Sigmoid colon (tissue), 3 donors: Measurements from ENCODE around the gene RIMKLA.

Experiments used
- POLR2A ChIP-seq, 2 donors: fragments of 450-650 bp; IDR thresholded peaks; one replicate each; pipeline ENCODE4 v1.6.1; 2016; ENCODE audit warnings: antibody characterized with exemption in 2 of 2, mild to moderate bottlenecking in 2 of 2, moderate library complexity in 2 of 2
- TF ChIP-seq, protein P1 (sequence below), 4 experiments: fragments of 450-650 bp in 3 of 4; fragments of 200-600 bp in 1 of 4; IDR thresholded peaks; one replicate each; pipeline ENCODE4 v1.5.1; 2016 to 2019; ENCODE audit warnings: antibody characterized with exemption in 4 of 4, mild to moderate bottlenecking in 3 of 4, moderate library complexity in 2 of 4

DNA sequence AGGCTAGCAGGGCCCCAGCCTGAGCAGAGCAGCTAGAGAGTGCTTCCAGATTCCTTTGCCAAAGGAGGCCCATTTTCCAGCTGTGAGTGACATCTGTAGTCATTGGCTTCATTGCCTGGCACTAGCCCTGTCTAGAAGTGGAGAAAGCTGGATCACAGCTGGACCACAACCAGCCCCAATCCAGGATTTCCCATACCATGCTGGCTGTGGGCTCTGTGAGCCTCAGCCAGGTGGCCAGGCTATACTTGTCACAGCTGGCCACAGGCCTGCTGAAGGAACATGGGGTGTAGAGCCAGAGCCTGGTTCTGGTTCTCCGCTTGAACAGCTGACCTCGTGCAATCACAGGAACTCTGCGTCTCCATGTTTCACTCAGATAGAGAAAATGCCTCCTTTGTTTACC lies 36.6 kb downstream of the RIMKLA start:
- no peak for TF ChIP-seq POLR2A (IDR thresholded peaks at IDR 0.05)
- TF ChIP-seq, protein P1, sequence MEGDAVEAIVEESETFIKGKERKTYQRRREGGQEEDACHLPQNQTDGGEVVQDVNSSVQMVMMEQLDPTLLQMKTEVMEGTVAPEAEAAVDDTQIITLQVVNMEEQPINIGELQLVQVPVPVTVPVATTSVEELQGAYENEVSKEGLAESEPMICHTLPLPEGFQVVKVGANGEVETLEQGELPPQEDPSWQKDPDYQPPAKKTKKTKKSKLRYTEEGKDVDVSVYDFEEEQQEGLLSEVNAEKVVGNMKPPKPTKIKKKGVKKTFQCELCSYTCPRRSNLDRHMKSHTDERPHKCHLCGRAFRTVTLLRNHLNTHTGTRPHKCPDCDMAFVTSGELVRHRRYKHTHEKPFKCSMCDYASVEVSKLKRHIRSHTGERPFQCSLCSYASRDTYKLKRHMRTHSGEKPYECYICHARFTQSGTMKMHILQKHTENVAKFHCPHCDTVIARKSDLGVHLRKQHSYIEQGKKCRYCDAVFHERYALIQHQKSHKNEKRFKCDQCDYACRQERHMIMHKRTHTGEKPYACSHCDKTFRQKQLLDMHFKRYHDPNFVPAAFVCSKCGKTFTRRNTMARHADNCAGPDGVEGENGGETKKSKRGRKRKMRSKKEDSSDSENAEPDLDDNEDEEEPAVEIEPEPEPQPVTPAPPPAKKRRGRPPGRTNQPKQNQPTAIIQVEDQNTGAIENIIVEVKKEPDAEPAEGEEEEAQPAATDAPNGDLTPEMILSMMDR (IDR thresholded peaks at IDR 0.05): no peak
